Peyer's patch (tissue), 4 donors: Measurements from ENCODE around the gene GTSE1. TPM values are rescaled to one million over a fixed set of nuclear protein-coding genes. Genes with fewer than 3 reads are reported as not detected.

Source experiments
- DNase-seq, 3 donors: peaks; one replicate each; pipeline ENCODE4 v3.0.0-alpha.2; 2017 to 2019
- H3K27ac ChIP-seq, 4 donors: fragments of 200-600 bp; sonication (generic); one replicate each; pipeline ENCODE4 v1.5.1; 2016 to 2019
- H3K27me3 ChIP-seq, 2 donors: fragments of 200-600 bp; sonication (generic); one replicate each; pipeline ENCODE4 v1.5.1; 2019
- H3K36me3 ChIP-seq, 3 donors: fragments of 200-600 bp; sonication (generic); one replicate each; pipeline ENCODE4 v1.5.1; 2016 to 2019
- H3K4me1 ChIP-seq, 4 donors: fragments of 200-600 bp; sonication (generic); one replicate each; pipeline ENCODE4 v1.5.1; 2016 to 2019
- H3K4me3 ChIP-seq, 4 donors: fragments of 200-600 bp; sonication (generic); 1 replicate in 3 of 4; 2 replicates in 1 of 4; pipeline ENCODE4 v1.5.1; 2016 to 2019; ENCODE audit warnings: mild to moderate bottlenecking in 1 of 4
- H3K9me3 ChIP-seq, 4 donors: fragments of 200-600 bp; sonication (generic); one replicate each; pipeline ENCODE4 v1.5.1; 2016 to 2019; ENCODE audit warnings: mild to moderate bottlenecking in 1 of 4
- POLR2A ChIP-seq, 2 donors: fragments of 450-650 bp; IDR thresholded peaks; one replicate each; pipeline ENCODE4 v1.5.1; 2017; ENCODE audit warnings: antibody characterized with exemption in 2 of 2, mild to moderate bottlenecking in 2 of 2, moderate library complexity in 2 of 2
- total RNA-seq, 4 donors: library from RNA; depleted of rRNA; stranded (reverse); fragments of >200 nt; gene quantifications; one replicate each; pipeline ENCODE4 v1.1.0, GENCODE V29; 2016
- TF ChIP-seq, protein P1 (sequence below), 6 experiments: fragments of 450-650 bp in 4 of 6; fragments of 200-600 bp in 2 of 6; sonication (generic) in 1 of 6; IDR thresholded peaks; one replicate each; pipeline ENCODE4 v1.5.1; 2017 to 2019; ENCODE audit warnings: antibody characterized with exemption in 6 of 6, mild to moderate bottlenecking in 3 of 6, moderate library complexity in 1 of 6

Gene GTSE1
- total RNA-seq, 4 donors from 2014 or later: 2.3 to 14.9 (median 5.9) TPM

DNA sequence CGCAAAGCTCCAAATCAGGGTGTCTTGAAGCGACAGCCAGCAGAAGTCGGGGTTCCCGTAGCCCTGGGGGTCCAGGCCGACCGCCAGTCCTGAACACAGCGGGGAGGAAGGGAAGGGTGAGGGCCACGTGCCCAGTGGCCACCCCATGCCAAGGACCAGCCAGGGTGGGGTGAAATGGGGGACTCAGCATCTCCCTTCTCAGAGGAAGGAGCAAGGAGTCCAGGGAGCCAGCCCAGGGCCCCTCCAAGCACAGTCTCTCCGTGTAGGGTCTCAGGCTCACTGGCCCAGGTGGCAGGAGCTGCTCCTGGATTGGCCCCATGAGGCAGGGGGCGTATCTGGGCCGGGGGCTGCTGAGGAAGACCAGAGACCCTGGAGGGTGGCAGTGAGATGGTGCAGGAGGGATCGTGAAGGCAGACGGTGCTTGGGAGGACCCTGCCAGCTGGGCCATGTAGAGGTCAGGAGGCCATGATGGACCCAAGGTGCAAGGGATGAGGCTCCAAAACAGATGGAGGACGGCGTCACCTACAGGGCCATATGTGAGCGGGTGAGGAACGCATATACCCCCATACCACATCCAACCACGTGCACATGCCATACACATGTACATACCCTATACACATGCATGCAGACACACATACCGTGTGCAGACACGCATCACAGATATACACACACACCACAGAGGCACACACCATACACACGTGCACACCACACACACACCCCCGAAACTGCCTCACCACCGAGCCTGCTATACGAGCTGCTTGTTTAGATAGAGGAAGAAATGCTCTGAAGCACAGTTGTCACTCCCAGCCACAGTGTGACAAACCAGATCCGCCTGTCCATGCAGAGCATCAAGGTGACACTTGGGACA is 73.3 kb downstream of the GTSE1 start:
- Histone ChIP-seq H3K4me1 (peaks cover 0 to 24% (median 4%) of the 10 kb centered on the region in 4 donors), H3K27ac (peak overlapping the region in 1 of 4 donors; percentile 43), H3K4me3 (no peak overlapping the region), H3K9me3 (no peaks in the 10 kb centered on the region), H3K27me3 (no peaks in the 10 kb centered on the region), H3K36me3 (no peaks in the 10 kb centered on the region)
- DNase-seq: no peak
- no peak for TF ChIP-seq POLR2A (IDR thresholded peaks at IDR 0.05)
- TF ChIP-seq, protein P1, sequence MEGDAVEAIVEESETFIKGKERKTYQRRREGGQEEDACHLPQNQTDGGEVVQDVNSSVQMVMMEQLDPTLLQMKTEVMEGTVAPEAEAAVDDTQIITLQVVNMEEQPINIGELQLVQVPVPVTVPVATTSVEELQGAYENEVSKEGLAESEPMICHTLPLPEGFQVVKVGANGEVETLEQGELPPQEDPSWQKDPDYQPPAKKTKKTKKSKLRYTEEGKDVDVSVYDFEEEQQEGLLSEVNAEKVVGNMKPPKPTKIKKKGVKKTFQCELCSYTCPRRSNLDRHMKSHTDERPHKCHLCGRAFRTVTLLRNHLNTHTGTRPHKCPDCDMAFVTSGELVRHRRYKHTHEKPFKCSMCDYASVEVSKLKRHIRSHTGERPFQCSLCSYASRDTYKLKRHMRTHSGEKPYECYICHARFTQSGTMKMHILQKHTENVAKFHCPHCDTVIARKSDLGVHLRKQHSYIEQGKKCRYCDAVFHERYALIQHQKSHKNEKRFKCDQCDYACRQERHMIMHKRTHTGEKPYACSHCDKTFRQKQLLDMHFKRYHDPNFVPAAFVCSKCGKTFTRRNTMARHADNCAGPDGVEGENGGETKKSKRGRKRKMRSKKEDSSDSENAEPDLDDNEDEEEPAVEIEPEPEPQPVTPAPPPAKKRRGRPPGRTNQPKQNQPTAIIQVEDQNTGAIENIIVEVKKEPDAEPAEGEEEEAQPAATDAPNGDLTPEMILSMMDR (IDR thresholded peaks at IDR 0.05): no peak

DNA sequence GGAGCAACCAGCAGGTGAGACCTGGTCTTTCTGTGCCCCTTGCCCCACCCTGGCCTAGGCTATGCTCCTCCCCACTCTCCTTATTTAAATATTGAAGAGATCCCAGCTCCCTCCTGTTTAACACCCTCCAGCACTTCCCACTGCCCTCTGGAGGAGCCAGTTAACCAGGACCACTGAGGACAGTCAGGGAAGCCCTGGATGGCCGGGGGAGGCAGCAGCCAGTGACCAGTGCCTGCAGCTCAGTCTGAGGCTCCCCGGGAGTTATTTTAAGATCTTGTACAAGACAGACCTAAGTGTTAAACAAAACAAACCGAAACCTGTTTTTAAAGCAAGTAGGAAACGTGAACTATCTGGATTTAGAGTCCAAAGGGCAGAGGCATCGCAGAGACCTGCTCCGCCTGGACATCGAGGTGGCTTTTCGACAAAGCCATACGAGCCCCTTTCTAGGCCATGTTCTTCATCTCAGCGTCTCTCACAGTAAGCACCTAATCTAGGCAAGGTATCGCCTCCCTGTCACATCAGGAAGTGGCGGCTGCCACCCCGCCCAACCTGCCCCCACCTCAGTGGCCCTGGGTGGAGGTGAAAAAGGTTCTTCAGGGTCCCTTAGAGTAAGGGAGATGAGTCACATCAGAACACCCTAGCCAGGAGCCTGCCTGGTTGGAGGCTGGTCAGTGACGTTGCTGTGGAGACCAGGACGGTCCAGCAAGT is 74.1 kb downstream of the GTSE1 start:
- Histone ChIP-seq H3K36me3 (no peaks in the 10 kb centered on the region), H3K27ac (peak overlapping the region in 1 of 4 donors; percentile 43), H3K4me3 (no peak overlapping the region), H3K9me3 (no peaks in the 10 kb centered on the region), H3K27me3 (no peaks in the 10 kb centered on the region), H3K4me1 (peaks cover 0 to 24% (median 4%) of the 10 kb centered on the region in 4 donors)
- TF ChIP-seq, protein P1 (IDR thresholded peaks at IDR 0.05): no peak
- no peak for TF ChIP-seq POLR2A (IDR thresholded peaks at IDR 0.05)
- DNase-seq: no peak

DNA sequence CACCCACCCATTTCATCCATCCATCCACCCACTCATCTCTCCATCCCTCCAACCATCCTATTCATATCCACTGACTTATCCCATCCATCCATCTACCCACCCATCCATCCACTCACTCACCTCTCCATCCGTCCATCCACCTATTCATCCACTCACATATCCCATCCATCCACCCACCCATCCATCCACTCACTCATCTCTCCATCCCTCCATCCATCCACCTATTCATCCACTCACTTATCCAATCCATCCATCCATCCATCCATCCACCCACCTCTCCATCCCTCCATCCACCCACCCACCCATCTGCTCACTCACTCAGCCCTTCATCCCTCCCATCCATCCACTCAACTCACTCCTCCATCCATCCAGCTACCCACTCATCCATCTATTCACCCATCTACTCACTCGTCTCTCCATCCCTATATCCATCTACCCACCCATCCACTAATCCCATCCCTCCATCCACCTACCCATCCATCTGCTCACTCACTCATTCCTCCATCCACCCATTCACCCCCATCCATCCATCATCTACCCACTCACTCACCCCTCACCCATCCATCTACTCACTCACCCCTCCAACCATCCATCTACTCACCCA is 75.1 kb downstream of the GTSE1 start:
- H3K4me1 ChIP-seq: peaks cover 0 to 24% (median 4%) of the 10 kb centered on the region in 4 donors
- no peak for DNase-seq
- H3K4me3 ChIP-seq: no peak overlapping the region
- peaks cover 0 to 8% (median 0%) of the 10 kb centered on the region in 4 donors for H3K9me3 ChIP-seq
- TF ChIP-seq POLR2A (IDR thresholded peaks at IDR 0.05): no peak
- TF ChIP-seq, protein P1 (IDR thresholded peaks at IDR 0.05): no peak
- no peak overlapping the region for H3K27ac ChIP-seq
- no peaks in the 10 kb centered on the region for H3K36me3 ChIP-seq
- no peaks in the 10 kb centered on the region for H3K27me3 ChIP-seq

DNA sequence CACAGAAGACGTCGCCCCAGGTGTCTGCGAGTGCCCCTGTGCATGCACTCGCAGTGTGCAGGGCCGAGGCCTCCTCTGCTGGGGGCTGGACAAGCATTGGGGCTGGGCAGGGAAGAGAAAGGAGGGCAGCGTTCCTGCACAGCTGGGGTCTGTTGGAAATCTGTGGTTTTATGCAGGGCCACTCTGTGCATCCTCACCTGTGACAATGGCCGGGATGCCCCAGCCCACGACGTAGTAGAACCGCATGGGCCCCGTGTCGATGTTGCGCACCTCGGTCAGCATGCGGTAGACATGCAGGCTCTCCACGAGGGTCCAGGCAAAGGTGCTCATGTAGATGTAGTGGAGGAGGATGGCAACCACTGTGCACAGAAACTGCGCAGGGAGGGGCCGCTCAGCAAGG is 76.0 kb downstream of the GTSE1 start:
- Histone ChIP-seq H3K27ac (no peak overlapping the region), H3K4me3 (no peak overlapping the region), H3K9me3 (peaks cover 0 to 8% (median 0%) of the 10 kb centered on the region in 4 donors), H3K36me3 (no peaks in the 10 kb centered on the region), H3K27me3 (no peaks in the 10 kb centered on the region), H3K4me1 (peaks cover 0 to 31% (median 2%) of the 10 kb centered on the region in 4 donors)
- TF ChIP-seq, protein P1 (IDR thresholded peaks at IDR 0.05): no peak
- no peak for TF ChIP-seq POLR2A (IDR thresholded peaks at IDR 0.05)
- DNase-seq: no peak

DNA sequence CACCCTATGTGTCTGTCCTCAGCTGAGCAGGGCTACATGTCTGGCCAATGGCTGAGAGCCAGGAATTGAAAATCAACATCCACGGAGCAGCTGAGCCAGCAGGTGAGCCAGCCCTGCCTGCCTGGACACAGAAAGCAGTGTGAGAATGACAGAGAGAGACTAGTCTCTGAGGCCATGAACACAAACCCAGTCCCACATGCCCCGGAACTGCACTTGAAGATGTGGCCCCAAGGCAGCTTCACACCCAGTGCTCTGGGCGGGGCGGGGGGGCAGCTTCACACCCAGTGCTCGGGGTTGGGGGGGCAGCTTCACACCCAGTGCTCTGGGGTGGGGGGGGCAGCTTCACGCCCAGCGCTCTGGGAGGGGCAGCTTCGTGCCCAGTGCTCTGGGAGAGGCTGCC is 76.5 kb downstream of the GTSE1 start:
- Histone ChIP-seq H3K36me3 (no peaks in the 10 kb centered on the region), H3K4me3 (no peak overlapping the region), H3K9me3 (peaks cover 0 to 8% (median 0%) of the 10 kb centered on the region in 4 donors), H3K27me3 (no peaks in the 10 kb centered on the region), H3K27ac (no peak overlapping the region), H3K4me1 (peaks cover 0 to 35% (median 2%) of the 10 kb centered on the region in 4 donors)
- no peak for DNase-seq
- TF ChIP-seq, protein P1 (IDR thresholded peaks at IDR 0.05): no peak
- no peak for TF ChIP-seq POLR2A (IDR thresholded peaks at IDR 0.05)
